H1 (cell line): ENCODE results near the gene CISD1. TPM values are rescaled to one million over a fixed set of nuclear protein-coding genes. Genes with fewer than 3 reads are reported as not detected.

Source experiments
- EP300 ChIP-seq, 2 experiments: IDR thresholded peaks; 1 replicate in 1 of 2; 2 replicates in 1 of 2; pipeline ENCODE4 v1.6.1; 2011 to 2012; ENCODE audit warnings: low read depth in 2 of 2, low read length in 2 of 2, mild to moderate bottlenecking in 2 of 2, borderline replicate concordance in 1 of 2, inconsistent platforms in 1 of 2, moderate library complexity in 1 of 2
- polyA plus RNA-seq, 7 experiments: library from polyadenylated mRNA; depleted of rRNA in 3 of 7; stranded (reverse) in 5 of 7; unstranded in 2 of 7; fragments of >200 nt in 5 of 7; fragments of 200-250 nt in 2 of 7; gene quantifications; 1 replicate in 5 of 7; 2 replicates in 1 of 7; 4 replicates in 1 of 7; pipeline versions ENCODE4 v1.2.1 to v1.2.3, GENCODE V29; 2011 to 2013; ENCODE audit warnings: missing spikeins in 2 of 7, mixed read lengths in 2 of 7
- total RNA-seq: library from RNA; stranded (reverse); fragmentation: NEBNext Ultra II Directional; extraction: Animal tissue kit (Norgen Biotek cat#: 25700); gene quantifications from 2 replicates; pipeline ENCODE4 v1.2.1, GENCODE V29; 2021

The CISD1 gene
- total and polyA plus RNA-seq, 2 of the 8 experiments (the other 6 are each of a cell fraction or from before 2014, with no cell fraction given) = 22.6 to 43.2 TPM

- TF ChIP-seq EP300 (IDR thresholded peaks at IDR 0.05; ENCODE audit: borderline replicate concordance in 1 of 2, low read depth in 2 of 2, low read length in 2 of 2) = no peak
Observed at GRCh38 chr10:58239561-58240169, 29.3 kb upstream of the CISD1 start (continued).
